NOMO-1 treated with dmso at 0.1 percent for 144 hours (cell line): ENCODE data around the gene CTAGE4.
"Not testable (repeated sequence)": the region's sequence is repeated elsewhere in the genome, so short reads cannot be mapped to it uniquely, and the experiment has no call there.

Source experiments
- DNase-seq: peaks from one replicate; lab custom pipeline; 2025; ENCODE audit not compliant: unreplicated experiment; lab: John Stamatoyannopoulos, UW

CTAGE4 gene, protein sequence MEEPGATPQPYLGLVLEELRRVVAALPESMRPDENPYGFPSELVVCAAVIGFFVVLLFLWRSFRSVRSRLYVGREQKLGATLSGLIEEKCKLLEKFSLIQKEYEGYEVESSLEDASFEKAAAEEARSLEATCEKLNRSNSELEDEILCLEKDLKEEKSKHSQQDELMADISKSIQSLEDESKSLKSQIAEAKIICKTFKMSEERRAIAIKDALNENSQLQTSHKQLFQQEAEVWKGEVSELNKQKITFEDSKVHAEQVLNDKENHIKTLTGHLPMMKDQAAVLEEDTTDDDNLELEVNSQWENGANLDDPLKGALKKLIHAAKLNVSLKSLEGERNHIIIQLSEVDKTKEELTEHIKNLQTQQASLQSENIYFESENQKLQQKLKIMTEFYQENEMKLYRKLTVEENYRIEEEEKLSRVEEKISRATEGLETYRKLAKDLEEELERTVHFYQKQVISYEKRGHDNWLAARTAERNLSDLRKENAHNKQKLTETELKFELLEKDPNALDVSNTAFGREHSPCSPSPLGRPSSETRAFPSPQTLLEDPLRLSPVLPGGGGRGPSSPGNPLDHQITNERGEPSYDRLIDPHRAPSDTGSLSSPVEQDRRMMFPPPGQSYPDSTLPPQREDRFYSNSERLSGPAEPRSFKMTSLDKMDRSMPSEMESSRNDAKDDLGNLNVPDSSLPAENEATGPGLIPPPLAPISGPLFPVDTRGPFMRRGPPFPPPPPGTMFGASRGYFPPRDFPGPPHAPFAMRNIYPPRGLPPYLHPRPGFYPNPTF

DNA sequence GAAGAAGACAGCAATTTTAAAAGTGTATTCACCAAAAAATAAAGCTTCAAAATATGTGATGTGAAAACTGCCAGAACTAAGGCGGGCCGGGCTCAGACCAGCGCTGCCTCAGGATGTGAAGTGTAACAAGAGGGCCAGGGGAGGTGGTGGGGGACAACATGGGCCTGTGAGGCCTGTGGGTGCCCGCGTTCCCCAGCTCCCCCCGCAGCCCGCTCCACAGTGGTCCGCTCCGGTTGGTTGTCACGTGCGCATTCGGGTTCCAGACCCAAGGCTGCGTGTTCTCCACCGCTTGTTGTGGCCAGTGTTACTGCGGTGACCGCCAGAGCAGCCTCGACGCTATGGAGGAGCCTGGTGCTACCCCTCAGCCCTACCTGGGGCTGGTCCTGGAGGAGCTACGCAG lies at the start of gene CTAGE4:
Gene CTAGE4 (plus strand): TSS at position 301 of the 400 bp plus-strand sequence. CDS start 38 bp downstream, at position 339.
- not testable (repeated sequence) for DNase-seq

DNA sequence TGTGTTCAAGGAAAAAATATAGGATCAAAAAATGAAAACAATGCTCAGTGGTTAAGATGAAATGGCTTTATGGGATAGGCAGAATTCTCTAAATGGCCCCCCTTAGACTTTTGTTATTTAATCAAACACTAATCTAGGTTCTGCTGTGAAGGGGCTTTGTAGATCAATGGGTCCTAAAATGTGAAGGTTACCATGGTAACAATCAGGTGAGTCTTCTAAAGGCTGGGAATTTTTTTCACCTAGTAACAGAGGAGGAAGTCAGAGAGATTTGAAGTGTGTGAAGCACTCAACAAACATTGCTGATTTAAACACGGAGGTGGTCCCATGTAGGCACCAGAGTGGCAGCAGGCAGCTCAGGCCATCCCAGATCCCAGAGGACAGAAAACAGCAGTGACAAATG lies 49.1 kb upstream of the CTAGE4 start:
- no peak for DNase-seq

DNA sequence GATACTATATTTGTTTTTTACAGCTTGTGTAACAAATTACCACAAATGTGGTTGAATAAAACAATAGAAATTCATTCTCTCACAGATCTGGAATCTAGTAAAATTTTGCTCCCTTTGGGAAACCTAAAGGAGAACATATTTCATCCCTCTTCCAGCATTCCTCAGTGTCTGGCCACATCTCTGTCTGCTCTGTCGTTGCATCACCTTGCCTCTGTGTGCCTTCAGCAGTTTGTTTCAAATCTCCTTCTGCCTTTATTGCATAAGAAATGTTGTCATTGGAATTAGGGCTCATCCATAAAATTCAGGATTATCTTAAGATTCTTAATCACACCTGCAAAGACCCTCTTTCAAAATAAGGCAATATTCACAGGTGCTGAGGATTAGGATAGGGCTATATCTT lies 45.8 kb upstream of the CTAGE4 start:
- DNase-seq: no peak

DNA sequence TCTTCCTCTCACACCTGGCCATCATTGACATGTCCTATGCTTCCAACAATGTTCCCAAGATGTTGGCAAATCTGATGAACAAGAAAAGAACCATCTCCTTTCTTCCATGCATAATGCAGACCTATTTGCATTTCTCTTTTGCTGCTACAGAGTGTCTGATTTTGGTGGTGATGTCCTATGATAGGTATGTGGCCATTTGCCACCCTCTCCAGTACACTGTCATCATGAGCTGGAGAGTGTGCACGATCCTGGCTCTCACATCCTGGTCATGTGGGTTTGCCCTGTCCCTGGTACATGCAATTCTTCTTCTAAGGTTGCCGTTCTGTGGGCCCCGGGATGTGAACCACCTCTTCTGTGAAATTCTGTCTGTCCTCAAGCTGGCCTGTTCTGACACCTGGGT lies 41.1 kb upstream of the CTAGE4 start:
- DNase-seq: no peak

DNA sequence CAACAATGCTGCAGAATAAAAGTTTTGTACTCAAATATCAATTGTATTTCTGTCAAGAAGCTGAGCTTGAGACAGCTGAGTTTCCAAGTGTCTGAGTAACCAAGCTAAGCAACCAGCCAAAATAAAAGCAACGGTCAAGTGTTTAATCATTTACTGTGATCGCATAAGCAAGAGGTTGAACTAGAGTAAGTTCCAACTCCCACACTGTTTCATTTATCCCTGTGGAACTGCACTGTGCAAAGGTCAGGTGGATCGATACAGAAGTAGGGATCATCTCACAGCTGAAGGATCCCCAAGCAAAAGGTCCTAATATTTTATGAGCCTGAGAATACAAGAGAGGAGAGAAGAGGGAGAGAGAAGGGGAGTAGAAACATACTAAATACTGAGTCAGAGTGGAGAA lies 38.8 kb upstream of the CTAGE4 start:
- DNase-seq: no peak

DNA sequence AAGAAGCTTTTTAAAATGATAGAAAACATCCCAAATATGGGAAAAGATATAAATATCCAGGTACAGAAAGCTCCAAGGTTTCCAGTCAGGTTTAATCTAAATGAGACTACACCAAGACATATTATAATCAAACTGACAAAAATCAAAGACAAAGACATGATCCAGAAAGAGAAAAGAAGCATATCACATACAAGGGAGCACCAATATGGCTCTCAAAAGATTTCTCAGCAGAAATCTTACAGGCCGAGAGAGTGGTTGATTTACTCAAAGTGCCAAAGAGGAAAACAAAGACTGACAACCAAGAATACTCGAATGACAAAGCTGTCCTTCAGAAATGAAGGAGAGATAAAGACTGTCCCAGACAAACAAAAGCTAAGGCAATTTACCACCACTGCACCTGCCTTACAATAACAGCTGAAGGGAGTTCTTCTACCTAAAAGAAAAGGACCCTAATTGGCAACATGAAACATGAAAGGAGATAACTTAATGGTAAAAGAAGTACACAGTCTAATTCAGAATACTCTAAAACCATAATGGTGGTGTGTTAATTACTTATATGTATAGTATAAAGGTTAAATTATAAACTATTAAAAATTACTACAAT lies 34.9 kb upstream of the CTAGE4 start:
- no peak for DNase-seq

DNA sequence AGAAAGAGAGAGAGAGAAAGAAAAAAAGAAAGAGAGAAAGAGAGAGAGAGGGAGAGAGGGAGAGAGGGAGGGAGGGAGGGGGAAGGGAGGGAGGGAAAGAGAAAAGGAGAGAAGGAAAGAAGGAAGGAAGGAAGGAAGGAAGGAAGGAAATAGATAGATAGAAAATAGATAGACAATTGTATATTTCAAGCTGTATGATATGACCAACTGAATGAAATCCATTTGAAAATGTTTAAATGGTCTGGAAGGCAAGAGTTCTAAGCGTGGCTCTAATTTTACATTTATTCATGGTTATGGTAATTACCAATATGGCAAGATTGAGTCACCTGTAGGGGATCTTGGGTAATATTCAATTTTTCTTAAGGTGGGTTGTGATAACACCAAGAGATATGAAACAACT lies 24.4 kb upstream of the CTAGE4 start:
- no peak for DNase-seq

DNA sequence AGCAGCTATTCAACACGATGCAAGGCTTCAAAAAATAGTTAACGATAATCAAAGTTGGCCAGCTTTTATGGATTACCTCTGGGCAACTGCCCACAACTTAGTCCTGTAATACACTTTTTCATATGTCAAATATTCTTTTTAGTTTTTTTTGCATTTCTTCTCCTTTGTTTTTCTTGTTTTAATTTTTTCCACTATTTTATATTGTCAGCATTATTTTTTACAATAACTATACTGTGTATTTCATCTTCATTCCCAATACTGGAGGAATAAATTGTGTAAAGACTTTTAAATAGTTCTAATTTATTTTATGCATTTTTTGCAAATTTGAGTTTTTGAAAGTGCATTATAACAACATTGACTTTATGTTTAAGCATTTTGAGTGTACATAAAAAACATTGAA lies 18.5 kb upstream of the CTAGE4 start:
- DNase-seq: no peak

DNA sequence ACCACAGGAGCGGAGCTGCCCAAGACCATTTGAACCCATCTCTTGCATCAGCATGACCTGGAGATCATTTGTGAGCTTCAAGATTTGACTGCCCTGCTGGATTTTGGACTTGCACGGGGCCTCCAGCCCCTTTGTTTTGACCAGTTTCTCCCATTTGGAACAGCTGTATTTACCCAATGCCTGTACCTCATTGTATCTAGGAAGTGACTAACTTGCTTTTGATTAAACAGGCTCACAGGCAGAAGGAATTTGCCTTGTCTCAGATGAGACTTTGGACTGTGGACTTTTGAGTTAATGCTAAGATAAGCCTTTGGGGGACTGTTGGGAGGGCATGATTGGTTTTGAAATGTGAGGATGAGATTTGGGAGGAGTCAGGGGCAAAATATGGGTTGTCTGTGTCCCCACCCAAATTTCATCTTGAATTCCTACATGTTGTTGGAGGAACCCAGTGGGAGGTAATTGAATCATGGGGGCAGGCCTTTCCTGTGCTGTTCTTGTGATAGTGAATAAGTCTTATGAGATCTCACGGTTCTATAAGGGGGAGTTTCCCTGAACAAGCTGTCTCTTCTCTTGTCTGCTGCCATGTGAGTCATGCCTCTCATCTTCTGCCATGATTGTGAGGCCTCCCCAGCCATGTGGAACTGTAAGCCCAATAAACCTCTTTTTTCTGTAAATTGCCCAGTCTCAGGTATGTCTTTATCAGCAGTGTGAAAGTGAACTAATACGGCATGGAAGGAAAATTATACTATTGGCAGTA lies 11.5 kb upstream of the CTAGE4 start:
- not testable (repeated sequence) for DNase-seq

DNA sequence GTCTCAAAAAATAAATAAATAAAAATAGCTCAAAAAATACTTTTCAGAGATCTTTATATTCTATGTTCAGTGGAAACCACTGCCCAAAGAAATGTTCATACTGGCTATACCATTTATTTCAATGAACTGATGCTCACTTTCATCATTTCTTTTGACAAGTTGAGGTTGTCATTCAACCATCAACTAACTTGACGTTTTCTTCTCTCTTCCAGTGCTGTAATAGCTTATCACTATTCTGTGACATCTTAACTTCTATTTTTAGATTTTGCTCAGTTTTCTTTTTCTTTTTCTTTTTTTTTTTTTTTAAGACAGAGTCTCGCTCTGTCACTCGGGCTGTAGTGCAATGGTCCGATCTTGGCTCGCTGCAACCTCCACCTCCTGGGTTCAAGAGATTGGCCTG lies 8.7 kb upstream of the CTAGE4 start:
- DNase-seq: no peak

DNA sequence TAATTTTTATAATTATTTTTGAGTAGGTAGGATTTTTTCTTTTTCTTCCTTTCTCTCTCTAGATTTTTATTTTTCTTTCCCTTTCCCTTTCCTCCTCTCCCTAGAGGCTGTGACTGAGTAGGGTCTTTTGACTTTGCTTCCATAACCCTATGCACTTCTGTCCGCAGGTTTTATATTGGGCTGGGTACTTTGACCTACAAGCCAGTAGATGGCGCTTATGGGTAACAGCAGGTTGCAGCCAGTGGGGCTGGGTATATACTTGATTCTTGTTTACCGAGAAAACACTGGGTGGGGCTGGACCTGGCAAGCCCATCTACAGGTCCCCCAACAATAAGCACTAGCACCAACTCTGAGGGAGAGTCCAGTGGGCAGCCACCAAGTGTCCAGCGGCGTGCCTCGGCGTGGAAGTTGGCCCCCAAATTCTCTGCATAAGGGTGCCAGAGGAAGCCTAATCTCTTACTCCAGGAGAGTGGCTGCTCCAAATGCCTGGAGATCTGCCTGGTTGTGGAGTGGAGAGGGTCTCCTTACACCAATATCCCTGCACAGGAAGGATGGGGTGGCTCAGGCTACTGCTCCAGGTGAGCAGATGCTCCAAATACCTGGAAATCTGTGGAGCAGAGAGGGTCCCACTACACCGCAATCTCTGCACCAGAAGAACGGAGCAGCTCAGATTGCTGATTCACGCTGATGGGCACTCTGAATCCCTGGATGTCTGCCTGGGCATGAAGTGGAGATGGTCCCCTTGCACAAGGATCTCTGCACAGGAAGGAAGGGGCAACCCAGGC lies 4.7 kb upstream of the CTAGE4 start:
- not testable (repeated sequence) for DNase-seq

DNA sequence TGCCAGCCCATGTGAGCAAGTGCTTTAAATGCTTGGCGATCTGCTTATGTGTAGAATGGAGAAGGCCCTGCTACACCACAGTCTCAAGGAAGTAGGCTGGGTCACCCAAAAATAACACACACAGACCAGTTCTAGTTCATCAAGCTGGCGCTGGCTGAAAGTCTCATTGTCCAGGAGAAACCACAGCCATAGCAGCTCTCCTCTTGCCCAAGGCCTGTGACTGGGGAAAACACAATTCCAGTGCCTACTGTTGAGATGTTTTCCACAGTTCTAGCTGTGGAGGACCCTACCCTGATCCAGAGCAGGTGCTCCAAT lies 4.1 kb upstream of the CTAGE4 start:
- DNase-seq: not testable (repeated sequence)

DNA sequence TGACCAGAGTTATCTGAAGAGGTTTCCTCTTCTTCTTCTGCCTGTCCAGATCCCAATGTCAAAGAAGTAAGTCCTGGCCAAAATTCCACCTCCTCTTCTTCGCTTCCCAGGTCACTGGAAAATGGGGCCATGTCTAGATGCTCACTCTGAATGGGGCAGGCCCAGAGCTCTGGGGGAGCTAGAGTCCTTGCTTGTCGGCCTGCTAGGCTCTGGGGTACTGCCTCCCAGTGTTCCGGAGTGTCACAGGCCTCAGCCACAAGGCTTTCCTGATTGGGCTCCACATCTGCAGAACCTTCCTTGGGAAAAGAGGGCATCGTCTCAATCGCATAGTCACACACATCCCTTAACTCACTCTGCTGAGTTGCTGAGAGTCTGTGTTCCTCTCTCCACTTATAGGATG lies 4.6 kb downstream of the CTAGE4 start:
- DNase-seq: not testable (repeated sequence)

DNA sequence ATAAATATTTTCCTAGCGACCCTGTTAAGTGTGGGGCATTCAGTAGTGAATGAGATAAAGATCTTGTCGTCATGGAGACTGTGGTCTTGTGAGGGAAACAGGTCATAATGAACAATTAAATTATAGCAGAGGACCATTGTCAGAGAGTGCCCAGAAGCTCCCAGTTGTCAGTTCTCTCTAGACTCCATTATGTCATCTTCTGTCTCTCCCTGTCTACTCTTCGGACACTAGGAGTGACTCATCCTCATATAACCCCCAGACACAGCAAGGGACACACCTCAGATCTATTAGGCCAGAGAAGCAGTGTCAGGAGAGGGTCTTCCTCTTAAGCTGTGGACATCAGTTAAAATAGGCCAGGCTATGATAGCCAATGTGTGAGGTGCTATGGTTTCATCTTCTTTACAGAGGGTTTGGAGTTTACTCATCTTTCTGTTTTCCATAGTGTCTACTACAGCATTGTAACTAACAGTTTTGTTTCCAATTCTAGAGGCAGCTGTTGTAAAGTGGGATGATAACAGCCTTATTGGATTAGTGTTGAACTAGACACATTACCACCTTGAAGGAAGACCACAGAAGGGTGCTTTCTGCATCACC lies 5.4 kb downstream of the CTAGE4 start:
- not testable (repeated sequence) for DNase-seq

DNA sequence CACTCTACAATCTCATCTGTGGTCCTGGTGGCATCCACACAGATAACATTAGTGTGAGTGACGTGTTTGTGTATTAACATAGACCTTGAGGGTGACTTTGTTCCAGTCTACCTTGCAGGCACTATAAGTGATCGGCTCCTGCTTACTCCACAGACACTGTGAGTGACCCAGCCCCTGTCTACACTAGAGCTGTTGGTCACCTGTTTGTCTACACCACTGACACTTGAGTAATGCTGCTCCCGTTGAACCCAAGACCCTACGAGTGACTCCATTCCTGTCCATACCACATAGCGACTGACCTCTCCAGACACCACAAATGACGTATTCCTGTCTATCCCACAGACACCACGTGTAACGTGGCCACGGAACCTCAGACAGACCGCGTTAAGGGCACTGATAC lies 10.5 kb downstream of the CTAGE4 start:
- DNase-seq: not testable (repeated sequence)

DNA sequence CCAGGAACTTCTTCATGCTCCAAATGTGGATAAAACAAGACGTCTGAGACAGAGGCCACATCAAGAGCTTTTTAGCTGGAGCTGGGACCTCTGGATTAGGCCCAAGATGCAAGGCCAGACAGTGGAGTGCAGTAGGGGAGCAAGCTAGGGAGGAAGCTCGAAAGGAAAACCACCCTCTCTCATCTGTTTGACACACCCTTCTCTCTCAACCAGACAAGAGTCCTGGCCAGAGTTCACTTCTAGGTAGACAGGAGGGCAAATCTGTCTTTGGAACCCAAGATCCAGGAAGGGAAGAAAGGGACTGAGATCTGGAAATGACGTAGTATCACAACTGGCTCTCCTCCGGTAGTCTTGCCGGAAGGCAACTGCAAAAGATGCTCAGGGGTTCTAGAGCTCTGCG lies 11.2 kb downstream of the CTAGE4 start:
- DNase-seq: not testable (repeated sequence)

DNA sequence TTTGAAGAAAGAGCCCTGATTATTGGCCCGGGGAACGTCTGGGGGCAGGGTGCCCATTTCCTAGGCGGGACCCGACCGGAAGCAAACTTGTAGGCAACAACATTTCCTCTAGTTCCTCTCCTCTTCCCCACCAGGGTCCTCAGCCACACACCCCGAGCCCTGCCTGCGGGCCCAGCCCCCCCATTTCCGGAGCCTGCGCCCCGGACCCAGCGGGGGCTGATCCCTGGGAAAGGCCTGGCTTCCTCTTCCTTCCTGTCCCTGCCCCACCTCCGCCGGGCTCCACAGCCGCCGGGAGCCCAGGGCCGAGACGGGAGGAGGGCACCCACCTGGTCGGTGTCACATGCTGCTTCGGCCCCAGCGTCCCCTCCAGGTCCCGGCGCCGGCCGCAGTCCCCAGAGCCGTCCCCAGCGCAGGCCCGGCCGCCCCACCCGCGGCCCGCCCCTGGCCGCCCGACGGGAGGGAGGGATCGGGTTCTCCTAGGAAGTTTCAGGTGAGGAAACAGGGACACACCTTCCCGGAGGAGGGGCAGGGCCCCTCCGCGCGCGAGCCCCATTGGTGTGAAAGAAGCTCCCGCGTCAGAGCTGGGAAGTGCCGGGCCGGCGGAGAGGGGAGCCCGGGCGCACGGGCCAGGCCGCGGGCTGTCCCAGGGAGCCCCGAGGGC lies 12.1 kb downstream of the CTAGE4 start, which contains the start of gene ARHGEF35:
Gene ARHGEF35 (minus strand): TSS at position 622 of the 661 bp plus-strand sequence. CDS start 7,450 bp downstream, outside the sequence.
- DNase-seq: not testable (repeated sequence)

DNA sequence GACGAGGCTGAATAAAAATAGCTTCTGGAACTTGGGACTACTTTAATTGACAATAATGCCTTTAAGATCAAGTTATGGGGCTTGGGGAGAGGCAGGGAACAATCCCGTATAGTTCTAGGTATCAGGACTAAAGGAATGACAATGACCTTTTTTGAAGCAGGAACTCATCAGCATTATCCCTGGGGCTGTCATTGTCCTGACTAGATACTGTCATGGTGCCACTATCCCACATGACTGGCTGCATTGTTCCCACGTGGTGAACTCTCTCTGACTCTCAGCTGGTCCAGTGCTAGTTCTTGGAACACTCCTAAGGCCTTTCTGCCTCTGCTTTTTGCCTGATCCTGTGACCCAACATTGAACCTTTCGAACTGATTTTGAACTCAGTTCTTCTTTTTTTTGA lies 15.7 kb downstream of the CTAGE4 start:
- DNase-seq: not testable (repeated sequence)

DNA sequence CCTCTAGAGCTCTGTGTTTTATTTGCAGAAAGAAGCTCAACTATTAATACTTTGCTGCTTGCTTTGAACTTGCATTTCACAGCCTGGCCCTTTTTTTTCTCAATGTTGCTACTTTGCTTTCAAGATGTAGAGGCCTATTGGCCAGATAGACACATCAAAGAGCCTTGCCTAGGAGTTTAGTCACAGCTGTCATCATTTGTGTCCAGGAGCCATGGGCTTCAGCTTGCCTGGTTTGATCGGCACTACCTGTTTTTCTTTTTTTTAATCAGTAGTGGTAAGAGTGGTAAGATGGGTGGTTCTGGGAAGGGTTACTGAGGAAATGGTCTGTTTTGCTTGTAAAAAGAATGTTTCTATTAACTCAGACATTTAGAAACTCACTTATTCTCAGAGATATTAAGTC lies 18.7 kb downstream of the CTAGE4 start:
- not testable (repeated sequence) for DNase-seq
